NT2/D1 (cell line): ENCODE measurements around the gene FAF1.

Experiments used
- SUZ12 ChIP-seq: IDR thresholded peaks from 2 replicates; pipeline ENCODE4 v1.6.1; 2011; ENCODE audit not compliant: insufficient read length, insufficient read depth; ENCODE audit errors: extremely low read depth
- YY1 ChIP-seq: IDR thresholded peaks from 2 replicates; pipeline ENCODE4 v1.6.1; 2011; ENCODE audit not compliant: insufficient read length, insufficient read depth
- ZNF274 ChIP-seq: IDR thresholded peaks from 2 replicates; pipeline ENCODE4 v1.6.1; 2011; ENCODE audit warnings: mild to moderate bottlenecking, low read depth, low read length

- TF ChIP-seq YY1: no peak
- TF ChIP-seq ZNF274: no peak
- no peak for TF ChIP-seq SUZ12
Measured at GRCh38 chr1:50972766-50973165, 12.7 kb upstream of the FAF1 start.
